Nephron progenitor cell (in vitro differentiated cells): Measurements from ENCODE around the gene CCNO.

ENCODE experiments used
- DNase-seq: peaks from one replicate; pipeline ENCODE4 v3.0.0; 2021
- H3K27ac Mint-ChIP-seq: 2 replicates; pipeline ENCODE4 v1.8.0; 2021; ENCODE audit warnings: mild to moderate bottlenecking, moderate library complexity, mixed read lengths
- H3K27me3 Mint-ChIP-seq: 2 replicates; pipeline ENCODE4 v1.8.0; 2021; ENCODE audit warnings: mild to moderate bottlenecking, low read depth, mixed read lengths; ENCODE audit not compliant: poor library complexity
- H3K36me3 Mint-ChIP-seq: 2 replicates; pipeline ENCODE4 v1.8.0; 2021; ENCODE audit warnings: low read depth, mixed read lengths
- H3K4me1 Mint-ChIP-seq: 2 replicates; pipeline ENCODE4 v1.8.0; 2021; ENCODE audit warnings: mixed read lengths
- H3K4me3 Mint-ChIP-seq: 2 replicates; pipeline ENCODE4 v1.8.0; 2021; ENCODE audit warnings: mild to moderate bottlenecking, moderate library complexity, mixed read lengths
- H3K9me3 Mint-ChIP-seq: 2 replicates; pipeline ENCODE4 v1.8.0; 2021; ENCODE audit warnings: mild to moderate bottlenecking, moderate library complexity, mixed read lengths
- TF ChIP-seq, protein P1 (sequence below): fragments of 200-600 bp; sonication (generic); IDR thresholded peaks from 2 replicates; pipeline ENCODE4 v1.5.0; 2021; ENCODE audit warnings: antibody characterized with exemption

CCNO gene

DNA sequence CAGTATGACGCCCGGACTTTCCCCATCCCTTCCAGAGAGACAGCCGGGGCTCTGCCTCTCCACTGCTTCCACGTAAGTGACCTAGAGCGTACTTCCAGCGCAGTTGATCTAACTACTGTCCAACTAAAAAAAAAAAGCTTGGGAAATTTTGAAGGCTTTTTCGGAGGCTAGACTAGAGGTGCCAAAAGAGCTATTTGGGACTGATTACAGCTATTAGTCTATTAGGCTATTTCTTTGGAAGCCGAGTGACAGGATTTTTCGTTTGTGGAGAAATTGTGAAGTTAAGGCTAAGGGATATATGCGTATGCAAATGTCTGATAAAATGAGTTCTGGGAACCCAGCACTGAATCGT lies 1.5 kb downstream of the CCNO start:
- Mint-ChIP-seq H3K27me3 (peaks cover 96% of the 10 kb centered on the region), H3K4me3 (peak overlapping the region; percentile 86), H3K9me3 (no peaks in the 10 kb centered on the region), H3K4me1 (peaks cover 38% of the 10 kb centered on the region), H3K36me3 (no peaks in the 10 kb centered on the region), H3K27ac (no peak overlapping the region)
- TF ChIP-seq, protein P1, sequence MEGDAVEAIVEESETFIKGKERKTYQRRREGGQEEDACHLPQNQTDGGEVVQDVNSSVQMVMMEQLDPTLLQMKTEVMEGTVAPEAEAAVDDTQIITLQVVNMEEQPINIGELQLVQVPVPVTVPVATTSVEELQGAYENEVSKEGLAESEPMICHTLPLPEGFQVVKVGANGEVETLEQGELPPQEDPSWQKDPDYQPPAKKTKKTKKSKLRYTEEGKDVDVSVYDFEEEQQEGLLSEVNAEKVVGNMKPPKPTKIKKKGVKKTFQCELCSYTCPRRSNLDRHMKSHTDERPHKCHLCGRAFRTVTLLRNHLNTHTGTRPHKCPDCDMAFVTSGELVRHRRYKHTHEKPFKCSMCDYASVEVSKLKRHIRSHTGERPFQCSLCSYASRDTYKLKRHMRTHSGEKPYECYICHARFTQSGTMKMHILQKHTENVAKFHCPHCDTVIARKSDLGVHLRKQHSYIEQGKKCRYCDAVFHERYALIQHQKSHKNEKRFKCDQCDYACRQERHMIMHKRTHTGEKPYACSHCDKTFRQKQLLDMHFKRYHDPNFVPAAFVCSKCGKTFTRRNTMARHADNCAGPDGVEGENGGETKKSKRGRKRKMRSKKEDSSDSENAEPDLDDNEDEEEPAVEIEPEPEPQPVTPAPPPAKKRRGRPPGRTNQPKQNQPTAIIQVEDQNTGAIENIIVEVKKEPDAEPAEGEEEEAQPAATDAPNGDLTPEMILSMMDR = no peak
- no peak for DNase-seq

DNA sequence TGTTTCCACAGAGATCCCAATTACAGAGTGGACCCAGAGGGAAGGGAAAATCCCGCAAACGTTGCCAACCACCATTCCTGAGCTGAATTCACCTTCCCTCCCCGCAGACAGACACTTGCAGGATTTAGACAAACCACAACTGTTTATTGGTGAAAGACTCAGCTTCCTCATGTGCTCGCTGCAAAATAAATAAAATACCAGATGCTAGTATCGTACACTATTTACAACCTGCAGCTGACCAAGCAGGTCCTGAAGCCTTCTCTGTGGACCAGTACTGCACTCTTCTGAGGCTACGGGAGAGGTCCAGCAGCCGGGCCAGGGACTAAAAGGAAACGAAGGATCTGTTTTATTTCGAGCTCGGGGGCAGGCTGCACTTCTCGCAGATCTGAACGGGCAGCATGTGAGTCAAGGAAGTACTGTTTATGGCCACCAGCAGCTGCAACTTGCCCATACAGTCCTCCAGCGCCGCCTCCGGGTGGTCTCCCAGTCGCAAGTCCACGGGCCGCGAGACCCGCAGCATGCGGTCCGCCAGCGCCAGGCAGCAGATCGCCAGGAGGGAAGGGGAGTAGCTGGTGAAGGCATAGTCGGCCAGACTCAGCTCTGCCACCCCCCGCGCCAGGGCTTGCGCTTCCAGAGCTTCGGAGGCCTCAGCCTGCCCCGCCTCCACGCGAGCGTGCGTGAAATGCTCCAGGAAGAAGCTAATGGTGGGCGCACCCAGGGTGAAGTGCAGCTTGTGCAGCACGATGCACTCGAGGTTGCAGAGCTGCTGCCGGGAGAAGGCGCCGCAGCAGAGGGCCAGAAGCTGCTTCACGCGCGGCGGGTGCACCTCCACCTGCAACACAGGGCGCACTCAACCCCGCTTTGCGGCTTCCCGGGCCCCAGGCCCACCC lies 2.1 kb downstream of the CCNO start:
- no peak overlapping the region for H3K27ac Mint-ChIP-seq
- peaks cover 38% of the 10 kb centered on the region for H3K4me1 Mint-ChIP-seq
- peak overlapping the region; percentile 86 for H3K4me3 Mint-ChIP-seq
- no peaks in the 10 kb centered on the region for H3K9me3 Mint-ChIP-seq
- peaks cover 96% of the 10 kb centered on the region for H3K27me3 Mint-ChIP-seq
- peak; percentile 59 for DNase-seq
- TF ChIP-seq, protein P1 = no peak
- no peaks in the 10 kb centered on the region for H3K36me3 Mint-ChIP-seq

DNA sequence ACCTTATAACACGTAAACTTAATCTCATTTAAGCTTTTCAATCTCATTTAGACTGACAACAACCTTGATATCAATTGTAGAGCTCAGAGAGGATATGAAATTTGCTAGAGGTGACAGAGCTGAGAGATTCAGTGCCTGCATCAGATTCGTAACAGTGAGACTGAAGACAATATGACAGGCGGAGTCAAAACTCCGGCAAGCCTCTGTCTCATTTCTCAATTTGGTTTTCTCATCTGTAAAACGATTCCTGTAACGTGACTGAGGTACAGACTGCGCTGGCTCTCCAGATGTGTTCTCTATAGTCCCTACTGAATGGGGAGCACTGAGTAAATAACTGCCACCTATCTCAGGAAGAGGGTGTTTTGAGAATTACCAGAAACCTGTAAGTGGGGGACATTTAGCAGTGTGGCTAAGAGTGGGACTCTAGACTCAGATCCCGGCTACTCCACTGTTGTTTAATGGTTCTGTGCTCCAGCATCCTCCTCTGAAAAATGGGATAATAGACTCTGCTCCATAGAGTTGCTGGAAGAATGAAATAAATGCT lies 3.2 kb downstream of the CCNO start:
- Mint-ChIP-seq H3K4me3 (no peak overlapping the region), H3K4me1 (peaks cover 38% of the 10 kb centered on the region), H3K9me3 (no peaks in the 10 kb centered on the region), H3K27ac (no peak overlapping the region), H3K27me3 (peaks cover 97% of the 10 kb centered on the region), H3K36me3 (no peaks in the 10 kb centered on the region)
- TF ChIP-seq, protein P1 = no peak
- no peak for DNase-seq

DNA sequence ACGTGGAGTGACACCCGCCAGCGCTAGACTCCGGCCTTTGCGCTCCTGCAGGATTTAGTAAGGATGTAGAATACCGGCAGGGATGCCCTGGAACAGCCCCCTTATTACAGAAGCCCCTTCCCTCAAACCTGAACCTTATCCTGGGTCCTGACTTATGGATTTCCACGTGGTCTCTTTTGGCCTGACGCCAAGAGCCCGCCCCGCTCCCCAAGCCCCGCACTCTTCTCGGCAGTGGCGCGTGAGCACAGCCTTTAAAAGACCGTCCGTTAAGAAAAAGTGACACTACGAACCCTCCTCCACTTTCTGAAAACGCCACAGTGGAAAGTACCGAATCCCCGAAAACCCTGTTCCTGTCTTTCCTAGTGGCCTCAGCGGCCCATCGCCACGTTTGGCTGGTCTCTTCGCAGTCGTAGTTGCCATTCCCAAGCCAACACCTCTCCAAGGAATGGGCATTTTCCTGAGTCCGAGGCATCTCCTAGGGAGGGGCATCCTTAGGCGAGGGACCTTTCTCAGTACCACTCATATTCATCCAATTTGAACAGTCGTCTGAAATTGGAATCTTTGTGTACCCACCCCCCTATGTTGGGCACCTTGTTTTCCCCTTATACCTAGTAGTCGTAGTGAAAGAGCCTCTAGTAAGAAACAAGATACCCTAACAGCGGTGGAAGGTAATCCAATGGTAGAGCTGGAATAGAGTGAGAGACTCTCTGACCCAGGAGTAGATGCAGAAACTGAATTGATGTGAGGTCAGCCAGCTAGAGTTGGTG lies 5.6 kb downstream of the CCNO start:
- H3K9me3 Mint-ChIP-seq = no peaks in the 10 kb centered on the region
- H3K4me3 Mint-ChIP-seq = peak overlapping the region; percentile 80
- peaks cover 30% of the 10 kb centered on the region for H3K4me1 Mint-ChIP-seq
- H3K36me3 Mint-ChIP-seq = no peaks in the 10 kb centered on the region
- DNase-seq = no peak
- H3K27ac Mint-ChIP-seq = no peak overlapping the region
- peaks cover 100% of the 10 kb centered on the region for H3K27me3 Mint-ChIP-seq
- TF ChIP-seq, protein P1 = no peak

DNA sequence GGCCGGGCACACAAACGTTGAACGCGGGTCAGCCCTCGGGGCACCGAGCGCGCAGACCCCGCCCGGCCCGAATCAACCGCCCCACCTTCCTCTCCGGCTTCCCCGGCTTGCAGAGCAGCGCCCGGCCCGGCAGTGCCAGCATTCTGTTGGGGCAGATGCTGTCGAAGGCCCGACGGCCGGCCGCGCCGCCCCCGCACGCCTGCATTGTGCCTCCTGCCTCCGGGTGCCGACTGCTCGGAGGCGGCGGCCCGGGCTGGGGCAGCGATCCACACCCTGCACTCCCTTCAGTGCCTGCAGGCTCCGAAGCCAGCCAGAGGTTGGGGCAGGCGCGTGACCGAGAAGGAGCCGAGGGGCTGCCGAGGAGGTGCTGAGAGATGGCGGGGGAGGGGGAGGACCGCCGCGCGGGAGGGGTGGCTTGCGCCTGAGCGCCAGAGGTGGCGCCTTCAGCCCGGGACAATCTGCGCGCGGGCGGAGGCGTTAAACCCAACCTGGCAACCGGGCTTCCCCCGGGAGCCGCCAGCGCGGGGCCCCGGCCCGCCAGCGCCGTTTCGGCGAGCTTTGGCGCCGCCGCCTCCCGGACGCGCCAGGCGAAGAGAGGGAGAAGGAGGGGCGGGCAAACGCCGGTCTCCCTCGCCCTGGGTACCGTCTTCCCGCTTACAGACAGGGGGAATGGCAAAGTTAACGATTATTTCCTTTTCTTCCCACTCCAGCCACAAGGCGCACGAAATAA lies 6.3 kb downstream of the CCNO start, which contains the start of gene MCIDAS:
MCIDAS (minus strand) TSS at position 382 of the 730 bp plus-strand sequence; CDS start at position 205, 177 bp downstream.
- DNase-seq = peak; percentile 80
- no peak within 1 kb of the TSS for H3K27ac Mint-ChIP-seq
- TF ChIP-seq, protein P1 = peak; percentile 24

More for the DNA sequence above, 6.3 kb downstream of the CCNO start, which contains the start of gene MCIDAS:
- Mint-ChIP-seq H3K36me3 (no peaks in the 10 kb centered on the region), H3K4me3 (peak within 1 kb of the TSS; percentile 80), H3K4me1 (peaks cover 29% of the 10 kb centered on the region), H3K9me3 (peaks cover 5% of the 10 kb centered on the region), H3K27me3 (peaks cover 100% of the 10 kb centered on the region)
